ENCODE results near the gene BAHD1. TPM values are rescaled to one million over a fixed set of nuclear protein-coding genes. Genes with fewer than 3 reads are reported as not detected.

BAHD1 gene
- polyA plus RNA-seq, 1 of the 3 experiments (the other 2 are of a cell fraction): 5.5 TPM

DNA sequence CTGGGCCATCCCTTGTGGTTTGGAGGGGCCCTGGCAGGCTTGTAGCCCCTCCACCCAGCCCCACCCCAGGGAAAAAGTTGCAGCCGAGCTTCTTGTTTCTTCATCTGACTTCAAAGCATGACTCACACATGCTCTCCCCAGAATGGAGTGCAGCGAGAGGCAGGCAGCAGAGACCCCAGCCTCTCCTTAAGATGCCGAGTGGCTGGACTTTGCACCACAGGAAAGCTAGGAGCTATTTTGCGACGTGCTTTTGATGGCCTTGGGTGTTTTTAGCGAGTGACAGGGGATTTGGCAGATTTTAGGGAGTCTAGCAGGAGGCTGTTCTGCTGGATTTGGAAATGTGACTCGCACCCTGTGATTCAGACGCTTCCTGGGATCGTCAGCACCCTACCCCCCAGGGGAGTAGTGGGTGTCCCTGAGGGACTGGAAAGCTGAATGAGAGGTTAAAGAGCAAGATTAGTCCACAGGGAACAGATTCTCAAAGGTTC is 14.2 kb downstream of the BAHD1 start:
- no peaks in the 10 kb centered on the region for H3K27me3 ChIP-seq (ENCODE audit: insufficient read depth)
- peaks cover 74% of the 10 kb centered on the region for H3K79me2 ChIP-seq (ENCODE audit: insufficient read depth)
- DNase-seq: no peak
- peaks cover 74% of the 10 kb centered on the region for H4K20me1 ChIP-seq (ENCODE audit: insufficient read depth)
- ChIA-PET CTCF (interaction anchor here (0.7 to 2.2 kb wide), 4 partner anchors 8 to 181 kb away, joined by 3 to 10 read pairs (median 4); no protein-coding TSS in a partner anchor), POLR2A (no interaction called here)
- no peaks in the 10 kb centered on the region for H3K9me3 ChIP-seq
- no peaks in the 10 kb centered on the region for H3F3A ChIP-seq (replicated peaks; ENCODE audit: insufficient read depth)
- H3K36me3 ChIP-seq (replicated peaks in 1 of 2; ENCODE audit: control insufficient read depth in 1 of 2, insufficient read depth in 2 of 2, low read length in 1 of 2): peaks cover 0 to 11% of the 10 kb centered on the region in 2 experiments
- peaks cover 22 to 23% of the 10 kb centered on the region in 2 experiments; a peak in 3 of 4 replicates for H3K4me1 ChIP-seq (ENCODE audit: control insufficient read depth in 1 of 2, insufficient read depth in 2 of 2, low read depth in 1 of 2, low read length in 1 of 2)
- no peak overlapping the region for H2AFZ ChIP-seq (ENCODE audit: low read depth)
- H3K9ac ChIP-seq: peak overlapping the region; percentile 28; the same call in 1 of the 2 replicates
- TF ChIP-seq ELF1 (IDR thresholded peaks at IDR 0.05) (no peak), MAX (IDR thresholded peaks at IDR 0.05; ENCODE audit: low read depth) (0 out of 2 replicates have a peak, but pooled peaks have one; percentile 28), YY1 (IDR thresholded peaks at IDR 0.05; ENCODE audit: low read depth) (no peak), FOSL2 (IDR thresholded peaks at IDR 0.05; ENCODE audit: borderline replicate concordance, low read depth) (peak; percentile 49; the same call in 1 of the 2 replicates)
- WGBS (ENCODE audit: low lambda C conversion rate): 49% methylated on average over 9 of the region's 9 CpGs
- H3K4me2 ChIP-seq: peak overlapping the region; percentile 74
- no peaks in the 10 kb centered on the region for H3K9me2 ChIP-seq
- no peak overlapping the region for H3K4me3 ChIP-seq (ENCODE audit: low read depth in 2 of 2, low read length in 1 of 2)
- H3K27ac ChIP-seq (ENCODE audit: low read depth in 2 of 2, low read length in 1 of 2): peak overlapping the region in 1 of 2 experiments; percentile 23; a peak in 2 of 4 replicates

DNA sequence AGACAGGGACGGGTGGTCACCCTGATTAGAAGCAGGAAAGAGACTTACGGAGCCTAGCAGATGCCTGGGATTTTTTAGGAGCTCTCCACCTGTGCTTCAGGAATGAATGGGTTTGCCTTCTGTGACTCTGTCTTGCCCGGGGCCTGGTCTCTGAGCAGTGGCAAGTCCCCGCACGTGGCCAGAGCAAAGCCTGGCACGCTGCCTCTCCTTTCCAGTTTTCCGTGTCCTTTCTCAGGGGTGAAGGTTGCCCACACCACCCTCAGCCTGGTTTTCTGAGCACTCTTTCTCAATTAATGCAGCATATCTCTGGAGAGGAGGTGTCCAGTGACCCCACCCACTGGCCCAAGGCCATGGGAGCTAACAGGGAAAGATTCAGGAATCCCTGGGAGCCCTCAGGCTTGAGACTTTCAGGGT is 15.6 kb downstream of the BAHD1 start:
- Histone ChIP-seq H3K9ac (no peak overlapping the region), H3K9me3 (no peaks in the 10 kb centered on the region), H4K20me1 (ENCODE audit: insufficient read depth) (peaks cover 63% of the 10 kb centered on the region), H3K4me1 (ENCODE audit: control insufficient read depth in 1 of 2, insufficient read depth in 2 of 2, low read depth in 1 of 2, low read length in 1 of 2) (peaks cover 22 to 23% of the 10 kb centered on the region in 2 experiments; a peak in 3 of 4 replicates), H3K27ac (ENCODE audit: low read depth in 2 of 2, low read length in 1 of 2) (no peak overlapping the region; a peak in 1 of 4 replicates), H3K79me2 (ENCODE audit: insufficient read depth) (peaks cover 61% of the 10 kb centered on the region), H3K4me3 (ENCODE audit: low read depth in 2 of 2, low read length in 1 of 2) (no peak overlapping the region), H3F3A (replicated peaks; ENCODE audit: insufficient read depth) (no peaks in the 10 kb centered on the region), H3K36me3 (replicated peaks in 1 of 2; ENCODE audit: control insufficient read depth in 1 of 2, insufficient read depth in 2 of 2, low read length in 1 of 2) (peaks cover 0 to 14% of the 10 kb centered on the region in 2 experiments), H3K9me2 (no peaks in the 10 kb centered on the region), H2AFZ (ENCODE audit: low read depth) (no peak overlapping the region), H3K27me3 (ENCODE audit: insufficient read depth) (no peaks in the 10 kb centered on the region), H3K4me2 (no peak overlapping the region)
- ChIA-PET CTCF (interaction anchor here (0.5 to 2.3 kb wide), 7 partner anchors 13 to 136 kb away, joined by 3 to 11 read pairs (median 3); partner anchors contain the start of gene CHST14), POLR2A (interaction anchor here (1.0 kb wide), 1 partner anchor 14 kb away, joined by 3 read pairs; no protein-coding TSS in a partner anchor)
- DNase-seq: no peak
- WGBS (ENCODE audit: low lambda C conversion rate): 79% methylated on average over 4 of the region's 7 CpGs
- no peak for TF ChIP-seq FOXJ3 (CRISPR knock-in tag; IDR thresholded peaks at IDR 0.05)
- TF ChIP-seq YY1 (IDR thresholded peaks at IDR 0.05; ENCODE audit: low read depth): no peak
- TF ChIP-seq TEAD4 (IDR thresholded peaks at IDR 0.05; ENCODE audit: borderline replicate concordance, insufficient read depth): no peak
- TF ChIP-seq, protein P1, sequence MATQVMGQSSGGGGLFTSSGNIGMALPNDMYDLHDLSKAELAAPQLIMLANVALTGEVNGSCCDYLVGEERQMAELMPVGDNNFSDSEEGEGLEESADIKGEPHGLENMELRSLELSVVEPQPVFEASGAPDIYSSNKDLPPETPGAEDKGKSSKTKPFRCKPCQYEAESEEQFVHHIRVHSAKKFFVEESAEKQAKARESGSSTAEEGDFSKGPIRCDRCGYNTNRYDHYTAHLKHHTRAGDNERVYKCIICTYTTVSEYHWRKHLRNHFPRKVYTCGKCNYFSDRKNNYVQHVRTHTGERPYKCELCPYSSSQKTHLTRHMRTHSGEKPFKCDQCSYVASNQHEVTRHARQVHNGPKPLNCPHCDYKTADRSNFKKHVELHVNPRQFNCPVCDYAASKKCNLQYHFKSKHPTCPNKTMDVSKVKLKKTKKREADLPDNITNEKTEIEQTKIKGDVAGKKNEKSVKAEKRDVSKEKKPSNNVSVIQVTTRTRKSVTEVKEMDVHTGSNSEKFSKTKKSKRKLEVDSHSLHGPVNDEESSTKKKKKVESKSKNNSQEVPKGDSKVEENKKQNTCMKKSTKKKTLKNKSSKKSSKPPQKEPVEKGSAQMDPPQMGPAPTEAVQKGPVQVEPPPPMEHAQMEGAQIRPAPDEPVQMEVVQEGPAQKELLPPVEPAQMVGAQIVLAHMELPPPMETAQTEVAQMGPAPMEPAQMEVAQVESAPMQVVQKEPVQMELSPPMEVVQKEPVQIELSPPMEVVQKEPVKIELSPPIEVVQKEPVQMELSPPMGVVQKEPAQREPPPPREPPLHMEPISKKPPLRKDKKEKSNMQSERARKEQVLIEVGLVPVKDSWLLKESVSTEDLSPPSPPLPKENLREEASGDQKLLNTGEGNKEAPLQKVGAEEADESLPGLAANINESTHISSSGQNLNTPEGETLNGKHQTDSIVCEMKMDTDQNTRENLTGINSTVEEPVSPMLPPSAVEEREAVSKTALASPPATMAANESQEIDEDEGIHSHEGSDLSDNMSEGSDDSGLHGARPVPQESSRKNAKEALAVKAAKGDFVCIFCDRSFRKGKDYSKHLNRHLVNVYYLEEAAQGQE (IDR thresholded peaks at IDR 0.05; ENCODE audit: low read depth, low read length): no peak
- TF ChIP-seq GABPA (IDR thresholded peaks at IDR 0.05; ENCODE audit: low read depth): no peak
- no peak for TF ChIP-seq SMC3 (IDR thresholded peaks at IDR 0.05; ENCODE audit: low read depth, low read length)
- TF ChIP-seq MXI1 (IDR thresholded peaks at IDR 0.05; ENCODE audit: low read depth, low read length): no peak
- no peak for TF ChIP-seq NFIC (IDR thresholded peaks at IDR 0.05; ENCODE audit: borderline replicate concordance)
- no peak for TF ChIP-seq NRF1 (IDR thresholded peaks at IDR 0.05; ENCODE audit: low read depth, low read length)
- TF ChIP-seq, protein P2, sequence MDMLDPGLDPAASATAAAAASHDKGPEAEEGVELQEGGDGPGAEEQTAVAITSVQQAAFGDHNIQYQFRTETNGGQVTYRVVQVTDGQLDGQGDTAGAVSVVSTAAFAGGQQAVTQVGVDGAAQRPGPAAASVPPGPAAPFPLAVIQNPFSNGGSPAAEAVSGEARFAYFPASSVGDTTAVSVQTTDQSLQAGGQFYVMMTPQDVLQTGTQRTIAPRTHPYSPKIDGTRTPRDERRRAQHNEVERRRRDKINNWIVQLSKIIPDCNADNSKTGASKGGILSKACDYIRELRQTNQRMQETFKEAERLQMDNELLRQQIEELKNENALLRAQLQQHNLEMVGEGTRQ (IDR thresholded peaks at IDR 0.05; ENCODE audit: borderline replicate concordance, low read depth, low read length): no peak
- TF ChIP-seq FOXM1 (IDR thresholded peaks at IDR 0.05; ENCODE audit: low read depth): no peak
- no peak for TF ChIP-seq CHD2 (IDR thresholded peaks at IDR 0.05; ENCODE audit: low read length, partially characterized antibody)
- TF ChIP-seq RCOR1 (IDR thresholded peaks at IDR 0.05; ENCODE audit: low read length): no peak
- TF ChIP-seq, protein P3, sequence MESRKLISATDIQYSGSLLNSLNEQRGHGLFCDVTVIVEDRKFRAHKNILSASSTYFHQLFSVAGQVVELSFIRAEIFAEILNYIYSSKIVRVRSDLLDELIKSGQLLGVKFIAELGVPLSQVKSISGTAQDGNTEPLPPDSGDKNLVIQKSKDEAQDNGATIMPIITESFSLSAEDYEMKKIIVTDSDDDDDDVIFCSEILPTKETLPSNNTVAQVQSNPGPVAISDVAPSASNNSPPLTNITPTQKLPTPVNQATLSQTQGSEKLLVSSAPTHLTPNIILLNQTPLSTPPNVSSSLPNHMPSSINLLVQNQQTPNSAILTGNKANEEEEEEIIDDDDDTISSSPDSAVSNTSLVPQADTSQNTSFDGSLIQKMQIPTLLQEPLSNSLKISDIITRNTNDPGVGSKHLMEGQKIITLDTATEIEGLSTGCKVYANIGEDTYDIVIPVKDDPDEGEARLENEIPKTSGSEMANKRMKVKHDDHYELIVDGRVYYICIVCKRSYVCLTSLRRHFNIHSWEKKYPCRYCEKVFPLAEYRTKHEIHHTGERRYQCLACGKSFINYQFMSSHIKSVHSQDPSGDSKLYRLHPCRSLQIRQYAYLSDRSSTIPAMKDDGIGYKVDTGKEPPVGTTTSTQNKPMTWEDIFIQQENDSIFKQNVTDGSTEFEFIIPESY (IDR thresholded peaks at IDR 0.05; ENCODE audit: borderline replicate concordance, low read depth): no peak
- no peak for TF ChIP-seq CTCF (IDR thresholded peaks at IDR 0.05)
- no peak for TF ChIP-seq EP300 (IDR thresholded peaks at IDR 0.05; ENCODE audit: borderline replicate concordance in 1 of 2, low read depth in 1 of 2, low read length in 1 of 2)
